Measurements from ENCODE around the gene TMEM200C. TPM values are rescaled to one million over a fixed set of nuclear protein-coding genes. Genes with fewer than 3 reads are reported as not detected.

Gene TMEM200C
- total and polyA plus RNA-seq, 9 donors: 0.26 to 2.0 (median 0.91) TPM

DNA sequence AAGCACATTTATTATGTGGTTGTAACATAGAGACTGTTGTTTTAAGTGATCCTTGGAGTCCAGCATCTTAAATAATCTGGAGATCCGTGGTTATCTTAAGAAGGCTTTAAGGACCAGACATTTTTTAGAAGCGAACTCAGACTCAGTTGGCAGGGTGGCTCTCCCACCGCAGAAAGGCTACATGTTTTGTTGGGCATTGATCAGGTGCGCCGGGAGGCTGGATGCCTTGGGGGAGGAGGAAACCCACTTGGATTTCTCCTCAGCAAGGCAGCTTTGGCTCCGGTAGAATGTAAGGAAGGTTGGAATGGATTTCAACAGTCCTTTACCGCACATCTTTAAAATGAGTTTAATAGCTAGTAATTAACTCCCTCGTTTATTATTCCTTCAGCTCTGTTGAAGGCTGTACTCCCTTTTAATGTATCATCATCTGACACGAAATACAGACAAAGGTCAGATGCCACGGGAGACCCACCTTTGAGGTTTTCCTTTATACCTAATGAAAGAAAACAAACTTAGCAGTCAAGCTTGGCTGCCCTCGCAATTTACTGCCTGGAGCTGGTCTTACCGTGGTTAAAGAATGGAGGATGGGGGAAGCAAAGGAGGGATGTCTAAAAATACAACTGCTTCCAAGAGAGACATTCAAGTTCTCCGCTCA, 1.2 kb downstream of the TMEM200C start:
- Histone ChIP-seq H3K36me3 (ENCODE audit: control insufficient read depth, insufficient read depth, low read length) (no peaks in the 10 kb centered on the region), H3K4me3 (ENCODE audit: low read length) (peak overlapping the region; percentile 33), H3K27me3 (ENCODE audit: control insufficient read depth, insufficient read depth, low read length) (peaks cover 59% of the 10 kb centered on the region), H3K4me1 (ENCODE audit: control insufficient read depth, insufficient read depth, low read length) (peaks cover 6% of the 10 kb centered on the region), H3K27ac (ENCODE audit: low read length) (no peak overlapping the region), H3K9me3 (replicated peaks; ENCODE audit: control insufficient read depth, low read depth, low read length) (no peaks in the 10 kb centered on the region)
- no peak for DNase-seq
- WGBS (ENCODE audit: insufficient coverage): 11% methylated on average over 5 of the region's 13 CpGs

DNA sequence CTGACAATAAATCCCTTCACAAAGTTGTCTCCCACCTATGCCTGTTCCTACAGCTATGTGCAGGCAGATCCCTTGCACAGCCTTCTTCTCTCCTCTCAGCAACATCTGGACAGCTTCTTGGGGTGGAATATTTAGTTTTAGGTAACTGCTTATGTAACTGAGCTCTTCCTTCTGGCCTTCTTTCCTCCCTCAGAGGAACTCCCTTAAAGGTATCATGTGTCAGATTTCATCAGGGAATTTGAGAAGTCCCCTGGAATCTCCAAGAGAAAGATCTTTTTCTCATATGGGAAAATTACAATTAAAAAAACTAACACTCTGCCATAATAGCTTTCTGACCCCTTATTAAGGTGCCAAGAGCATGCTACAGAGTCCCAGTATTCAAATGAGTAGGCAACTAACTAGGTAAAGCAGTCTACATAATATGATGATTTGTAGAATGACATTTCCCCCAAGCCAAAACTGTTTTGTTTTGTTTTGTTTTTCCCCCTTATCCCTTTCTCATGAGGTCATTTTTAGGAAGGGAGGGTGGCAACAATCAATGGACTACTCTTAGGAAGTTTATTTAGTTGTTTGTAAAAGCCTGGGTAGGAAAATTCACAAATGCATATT, 2.4 kb downstream of the TMEM200C start:
- Histone ChIP-seq H3K9me3 (replicated peaks; ENCODE audit: control insufficient read depth, low read depth, low read length) (no peaks in the 10 kb centered on the region), H3K36me3 (ENCODE audit: control insufficient read depth, insufficient read depth, low read length) (no peaks in the 10 kb centered on the region), H3K4me1 (ENCODE audit: control insufficient read depth, insufficient read depth, low read length) (peaks cover 6% of the 10 kb centered on the region), H3K4me3 (ENCODE audit: low read length) (no peak overlapping the region), H3K27ac (ENCODE audit: low read length) (no peak overlapping the region), H3K27me3 (ENCODE audit: control insufficient read depth, insufficient read depth, low read length) (peaks cover 56% of the 10 kb centered on the region)
- no peak for DNase-seq

DNA sequence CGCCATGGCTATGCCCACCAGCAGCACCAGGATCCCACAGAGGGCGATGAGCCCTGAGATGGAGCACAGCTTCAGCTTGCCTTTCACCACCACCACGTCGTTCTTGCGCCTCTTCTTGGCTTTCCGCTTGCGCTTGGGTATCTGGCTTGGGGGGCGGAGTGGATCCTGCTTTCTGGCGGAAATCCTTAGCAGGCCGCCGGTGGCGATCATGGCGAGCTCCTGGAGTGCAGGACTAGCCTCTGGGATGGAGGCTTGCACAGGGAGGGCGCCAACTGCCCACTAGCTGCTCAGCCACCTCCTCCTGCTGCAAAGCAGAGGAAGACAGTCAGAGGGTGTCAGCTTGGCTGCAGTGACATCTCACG, 3.5 kb downstream of the TMEM200C start:
- no peak for DNase-seq
- Histone ChIP-seq H3K27me3 (ENCODE audit: control insufficient read depth, insufficient read depth, low read length) (peaks cover 49% of the 10 kb centered on the region), H3K9me3 (replicated peaks; ENCODE audit: control insufficient read depth, low read depth, low read length) (no peaks in the 10 kb centered on the region), H3K36me3 (ENCODE audit: control insufficient read depth, insufficient read depth, low read length) (no peaks in the 10 kb centered on the region), H3K4me1 (ENCODE audit: control insufficient read depth, insufficient read depth, low read length) (peaks cover 6% of the 10 kb centered on the region), H3K4me3 (ENCODE audit: low read length) (no peak overlapping the region), H3K27ac (ENCODE audit: low read length) (no peak overlapping the region)
- 77% methylated on average over 11 of the region's 15 CpGs for WGBS (ENCODE audit: insufficient coverage)

DNA sequence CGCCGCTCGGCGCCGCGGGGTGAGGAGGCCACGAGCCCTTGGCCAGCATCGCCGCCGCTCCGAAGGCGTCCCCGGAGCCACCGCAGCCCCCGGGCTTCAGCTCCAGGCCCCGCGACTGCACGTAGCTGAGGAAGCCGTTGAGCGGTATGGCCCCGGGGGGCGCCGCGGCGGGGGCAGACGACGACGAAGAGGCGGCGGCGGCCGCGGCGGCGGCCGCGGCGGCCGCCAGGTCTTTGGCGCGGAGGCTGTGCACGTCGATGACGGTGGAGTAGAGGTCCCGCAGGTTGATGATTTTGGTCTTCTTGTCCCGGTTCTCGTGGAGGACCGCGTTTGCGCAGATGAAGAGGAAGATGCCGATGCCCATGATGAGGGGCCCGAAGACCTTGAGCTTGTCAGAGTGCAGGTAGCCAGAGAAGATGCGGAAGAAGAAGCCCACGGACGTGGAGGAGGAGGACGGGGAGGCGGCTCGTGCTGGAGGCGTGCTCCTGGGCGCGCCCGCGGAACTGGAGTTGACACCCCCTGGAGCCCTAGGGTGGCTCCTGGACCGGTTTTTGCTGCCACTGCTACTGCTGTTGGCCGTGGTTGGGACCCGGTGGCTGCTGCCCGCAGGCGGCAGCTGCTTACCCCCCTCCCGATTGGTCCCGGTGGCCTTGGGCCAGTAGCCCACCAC, 4.0 kb downstream of the TMEM200C start:
- Histone ChIP-seq H3K27me3 (ENCODE audit: control insufficient read depth, insufficient read depth, low read length) (peaks cover 44% of the 10 kb centered on the region), H3K27ac (ENCODE audit: low read length) (no peak overlapping the region), H3K4me1 (ENCODE audit: control insufficient read depth, insufficient read depth, low read length) (peaks cover 6% of the 10 kb centered on the region), H3K9me3 (replicated peaks; ENCODE audit: control insufficient read depth, low read depth, low read length) (no peaks in the 10 kb centered on the region), H3K36me3 (ENCODE audit: control insufficient read depth, insufficient read depth, low read length) (no peaks in the 10 kb centered on the region), H3K4me3 (ENCODE audit: low read length) (no peak overlapping the region)
- WGBS (ENCODE audit: insufficient coverage): 25% methylated on average over 60 of the region's 70 CpGs
- DNase-seq: no peak

DNA sequence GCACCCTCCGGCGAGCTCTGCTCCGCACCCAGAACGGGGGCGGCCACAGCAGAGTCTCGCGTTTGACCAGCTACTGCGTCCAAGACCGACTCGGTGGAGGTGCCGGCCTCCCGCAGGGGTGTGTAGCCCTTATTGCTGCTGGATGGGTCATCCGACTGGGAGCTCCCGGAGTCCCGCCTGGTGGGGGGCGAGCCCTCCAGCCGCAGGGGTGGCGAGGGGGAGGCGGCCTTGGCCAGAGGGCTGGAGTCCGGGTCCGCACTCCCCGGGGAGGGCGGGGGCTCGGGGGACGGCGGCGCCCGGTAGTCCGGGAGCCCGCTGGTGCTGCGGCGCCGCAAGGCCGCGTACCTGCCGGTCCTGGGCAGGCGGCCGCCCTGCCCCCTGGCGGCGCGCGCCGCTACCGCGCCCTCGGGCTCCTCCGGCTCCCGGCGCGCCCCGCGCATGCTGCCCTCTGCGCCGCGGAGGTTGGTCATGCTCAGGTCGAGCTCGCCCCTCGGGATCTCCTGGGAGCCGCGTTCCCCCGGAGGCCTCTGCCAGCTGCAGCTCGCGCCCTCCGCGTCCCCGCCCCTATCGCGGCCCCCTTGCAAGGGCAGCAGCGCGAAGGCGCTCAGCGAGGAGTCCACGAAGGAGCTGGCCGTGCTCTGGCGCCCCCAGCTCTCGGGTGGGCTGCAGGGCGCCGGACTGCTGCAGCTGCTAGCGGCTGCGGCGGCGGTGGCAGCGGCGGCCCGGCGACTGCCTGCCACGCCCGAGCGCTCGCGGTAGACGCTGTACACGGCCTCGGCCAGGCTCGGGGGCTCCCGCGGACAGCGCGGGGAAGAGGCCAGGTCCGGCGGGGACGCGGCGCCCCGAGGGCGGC, 4.8 kb downstream of the TMEM200C start:
- Histone ChIP-seq H3K4me1 (ENCODE audit: control insufficient read depth, insufficient read depth, low read length) (no peaks in the 10 kb centered on the region), H3K4me3 (ENCODE audit: low read length) (peak overlapping the region; percentile 45), H3K36me3 (ENCODE audit: control insufficient read depth, insufficient read depth, low read length) (no peaks in the 10 kb centered on the region), H3K27ac (ENCODE audit: low read length) (no peak overlapping the region), H3K9me3 (replicated peaks; ENCODE audit: control insufficient read depth, low read depth, low read length) (no peaks in the 10 kb centered on the region), H3K27me3 (ENCODE audit: control insufficient read depth, insufficient read depth, low read length) (peaks cover 37% of the 10 kb centered on the region)
- peak; percentile 53 for DNase-seq
- WGBS (ENCODE audit: insufficient coverage): 3% methylated on average over 106 of the region's 106 CpGs

DNA sequence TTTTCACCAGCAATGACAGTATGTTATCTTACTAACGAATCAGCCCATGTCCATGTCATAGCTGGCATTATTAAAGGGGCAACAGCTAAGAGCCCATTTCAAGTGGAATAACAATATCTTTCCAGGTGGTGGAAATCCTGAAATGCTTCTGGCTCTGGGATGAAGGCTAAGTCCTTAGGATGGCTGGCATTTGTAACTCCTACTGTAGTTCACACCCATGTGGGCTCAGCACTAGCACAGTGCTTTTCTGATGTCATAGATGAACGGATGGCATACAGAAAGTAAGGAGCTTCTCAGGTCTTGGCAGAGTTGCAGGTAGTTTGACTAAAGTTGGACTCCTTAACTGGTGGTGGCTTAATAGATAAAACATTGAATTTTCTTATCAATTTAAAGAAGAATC, 10.0 kb downstream of the TMEM200C start:
- Histone ChIP-seq H3K27ac (ENCODE audit: low read length) (no peak overlapping the region), H3K4me3 (ENCODE audit: low read length) (no peak overlapping the region), H3K4me1 (ENCODE audit: control insufficient read depth, insufficient read depth, low read length) (no peaks in the 10 kb centered on the region), H3K27me3 (ENCODE audit: control insufficient read depth, insufficient read depth, low read length) (peaks cover 7% of the 10 kb centered on the region), H3K9me3 (replicated peaks; ENCODE audit: control insufficient read depth, low read depth, low read length) (no peaks in the 10 kb centered on the region), H3K36me3 (ENCODE audit: control insufficient read depth, insufficient read depth, low read length) (no peaks in the 10 kb centered on the region)
- DNase-seq: no peak
- WGBS (ENCODE audit: insufficient coverage): no CpG with 5 or more reads among the region's 2 CpGs

DNA sequence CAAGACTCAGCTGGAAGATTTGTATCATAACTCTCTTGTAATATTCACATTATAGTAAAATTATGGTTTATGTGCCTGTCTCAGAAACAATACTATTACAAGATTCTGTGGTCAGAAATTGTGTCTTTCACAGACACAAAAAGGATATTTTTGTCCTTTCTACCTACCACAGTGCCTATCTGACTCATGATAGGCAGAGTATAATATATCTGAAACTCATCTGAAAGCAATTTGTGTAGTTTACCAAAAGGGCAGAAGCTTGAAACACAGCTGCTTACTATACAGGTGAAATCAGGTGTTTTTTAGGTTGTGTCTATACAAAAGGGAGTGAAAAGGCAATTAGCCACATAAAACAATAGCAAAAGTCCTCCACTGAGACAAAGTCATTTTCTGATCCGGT, 10.9 kb downstream of the TMEM200C start:
- peaks cover under 1% of the 10 kb centered on the region for H3K27me3 ChIP-seq (ENCODE audit: control insufficient read depth, insufficient read depth, low read length)
- H3K4me3 ChIP-seq (ENCODE audit: low read length): no peak overlapping the region
- no peak overlapping the region for H3K27ac ChIP-seq (ENCODE audit: low read length)
- H3K9me3 ChIP-seq (replicated peaks; ENCODE audit: control insufficient read depth, low read depth, low read length): no peaks in the 10 kb centered on the region
- no peaks in the 10 kb centered on the region for H3K4me1 ChIP-seq (ENCODE audit: control insufficient read depth, insufficient read depth, low read length)
- no peaks in the 10 kb centered on the region for H3K36me3 ChIP-seq (ENCODE audit: control insufficient read depth, insufficient read depth, low read length)
- no CpG with 5 or more reads among the region's 1 CpG for WGBS (ENCODE audit: insufficient coverage)
- no peak for DNase-seq

DNA sequence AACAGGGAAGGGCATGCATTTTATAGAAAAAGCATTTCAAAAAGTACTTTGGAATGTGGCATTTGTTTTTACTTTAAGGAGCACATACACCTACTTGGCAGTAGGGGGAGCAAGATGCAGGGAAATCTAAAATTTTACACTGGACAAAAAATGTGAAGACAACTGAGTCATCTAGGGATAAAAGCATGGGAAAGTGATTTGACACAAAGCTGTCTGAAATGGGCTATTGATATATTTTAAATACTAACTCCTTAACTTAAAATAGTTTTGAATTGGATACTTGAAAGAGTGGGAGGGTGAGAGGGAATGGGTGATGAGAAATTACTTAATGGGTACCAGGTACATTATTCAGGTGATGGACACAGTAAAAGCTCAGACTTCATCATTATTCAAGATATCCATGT, 15.8 kb downstream of the TMEM200C start:
- H3K4me3 ChIP-seq (ENCODE audit: low read length): no peak overlapping the region
- no peak overlapping the region for H3K27ac ChIP-seq (ENCODE audit: low read length)
- no peaks in the 10 kb centered on the region for H3K27me3 ChIP-seq (ENCODE audit: control insufficient read depth, insufficient read depth, low read length)
- DNase-seq: peak; percentile 54
- H3K4me1 ChIP-seq (ENCODE audit: control insufficient read depth, insufficient read depth, low read length): no peaks in the 10 kb centered on the region
- H3K36me3 ChIP-seq (ENCODE audit: control insufficient read depth, insufficient read depth, low read length): no peaks in the 10 kb centered on the region
- no peaks in the 10 kb centered on the region for H3K9me3 ChIP-seq (replicated peaks; ENCODE audit: control insufficient read depth, low read depth, low read length)

DNA sequence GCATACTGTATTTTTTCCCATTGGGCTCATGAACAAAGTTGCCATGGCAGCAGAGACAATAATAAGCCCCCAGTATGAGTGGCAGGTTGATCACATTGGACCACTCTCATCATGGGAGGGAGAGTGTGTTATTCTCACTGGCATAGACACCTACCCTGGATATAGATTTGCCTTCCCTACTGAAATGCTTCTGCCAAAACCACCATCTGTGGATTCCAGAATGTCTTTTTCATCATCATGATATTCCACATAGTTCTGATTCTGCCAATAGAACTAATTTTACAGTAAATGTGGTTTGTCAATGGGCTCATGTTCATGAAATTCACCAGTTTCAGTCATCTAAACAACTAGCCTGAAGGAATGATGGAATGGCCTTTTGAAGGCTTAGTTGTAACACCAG, 18.4 kb downstream of the TMEM200C start:
- Histone ChIP-seq H3K27ac (ENCODE audit: low read length) (no peak overlapping the region), H3K4me1 (ENCODE audit: control insufficient read depth, insufficient read depth, low read length) (no peaks in the 10 kb centered on the region), H3K4me3 (ENCODE audit: low read length) (no peak overlapping the region), H3K9me3 (replicated peaks; ENCODE audit: control insufficient read depth, low read depth, low read length) (no peaks in the 10 kb centered on the region), H3K36me3 (ENCODE audit: control insufficient read depth, insufficient read depth, low read length) (no peaks in the 10 kb centered on the region), H3K27me3 (ENCODE audit: control insufficient read depth, insufficient read depth, low read length) (no peaks in the 10 kb centered on the region)
- DNase-seq: no peak

DNA sequence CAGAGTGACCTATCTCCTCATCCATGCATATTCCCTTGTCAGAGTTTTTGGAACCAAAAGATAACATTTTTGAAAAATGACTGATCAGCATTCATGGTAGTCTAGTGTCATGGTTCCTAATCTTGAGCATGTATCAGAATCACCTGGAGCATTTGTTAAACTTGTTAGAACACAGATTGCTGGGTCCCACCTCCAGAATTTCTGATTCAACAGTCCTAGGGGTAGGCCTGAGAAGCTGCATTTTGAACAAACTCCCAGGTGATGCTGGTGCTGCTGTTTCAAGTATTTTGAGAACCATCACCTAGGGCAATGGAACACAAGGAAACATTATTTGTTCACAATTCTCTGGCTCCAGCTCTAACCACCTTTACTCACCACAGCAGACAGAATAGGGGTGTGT, 21.0 kb downstream of the TMEM200C start:
- H3K36me3 ChIP-seq (ENCODE audit: control insufficient read depth, insufficient read depth, low read length): no peaks in the 10 kb centered on the region
- H3K27ac ChIP-seq (ENCODE audit: low read length): no peak overlapping the region
- no peak for DNase-seq
- H3K9me3 ChIP-seq (replicated peaks; ENCODE audit: control insufficient read depth, low read depth, low read length): no peaks in the 10 kb centered on the region
- no peaks in the 10 kb centered on the region for H3K4me1 ChIP-seq (ENCODE audit: control insufficient read depth, insufficient read depth, low read length)
- no peak overlapping the region for H3K4me3 ChIP-seq (ENCODE audit: low read length)
- no peaks in the 10 kb centered on the region for H3K27me3 ChIP-seq (ENCODE audit: control insufficient read depth, insufficient read depth, low read length)
